Keratinocyte (primary cell): ENCODE data around the gene SMYD5.

Experiments
- EZH2 ChIP-seq: IDR thresholded peaks from one replicate; pipeline ENCODE4 v1.6.1; 2012; ENCODE audit warnings: inconsistent platforms, mild to moderate bottlenecking, low read length, moderate library complexity
- TF ChIP-seq, protein P1 (sequence below), 3 experiments: IDR thresholded peaks in 1 of 3; conservative IDR thresholded peaks in 1 of 3; optimal IDR thresholded peaks in 1 of 3; 2 replicates in 2 of 3; 3 replicates in 1 of 3; pipeline versions ENCODE3 to v1.5.1; 2011; ENCODE audit warnings: low read length in 3 of 3, mild to moderate bottlenecking in 3 of 3, moderate library complexity in 2 of 3, control low read depth in 1 of 3, inconsistent platforms in 1 of 3; ENCODE audit not compliant: insufficient read depth in 2 of 3; ENCODE audit errors: extremely low read depth in 1 of 3

DNA sequence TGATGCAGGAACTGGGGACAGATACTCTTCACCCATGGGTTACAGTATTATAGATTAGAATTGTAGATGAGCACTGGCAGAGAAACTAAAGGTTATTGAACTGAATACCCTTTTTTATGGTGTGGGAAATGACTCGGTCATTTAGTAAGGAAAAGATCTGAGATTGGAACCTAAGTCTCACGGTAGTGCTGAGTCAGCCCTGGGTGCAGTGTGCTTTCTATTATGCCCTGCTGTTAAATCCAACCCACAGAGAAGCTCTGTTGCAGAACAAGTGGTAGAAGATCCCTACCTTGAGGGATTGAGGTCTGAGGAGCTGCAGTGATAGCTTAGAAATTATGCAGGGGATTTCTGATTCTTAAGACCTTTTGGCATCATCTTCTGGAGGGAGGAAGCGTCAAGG lies 32.8 kb downstream of the SMYD5 start:
- TF ChIP-seq, protein P1, sequence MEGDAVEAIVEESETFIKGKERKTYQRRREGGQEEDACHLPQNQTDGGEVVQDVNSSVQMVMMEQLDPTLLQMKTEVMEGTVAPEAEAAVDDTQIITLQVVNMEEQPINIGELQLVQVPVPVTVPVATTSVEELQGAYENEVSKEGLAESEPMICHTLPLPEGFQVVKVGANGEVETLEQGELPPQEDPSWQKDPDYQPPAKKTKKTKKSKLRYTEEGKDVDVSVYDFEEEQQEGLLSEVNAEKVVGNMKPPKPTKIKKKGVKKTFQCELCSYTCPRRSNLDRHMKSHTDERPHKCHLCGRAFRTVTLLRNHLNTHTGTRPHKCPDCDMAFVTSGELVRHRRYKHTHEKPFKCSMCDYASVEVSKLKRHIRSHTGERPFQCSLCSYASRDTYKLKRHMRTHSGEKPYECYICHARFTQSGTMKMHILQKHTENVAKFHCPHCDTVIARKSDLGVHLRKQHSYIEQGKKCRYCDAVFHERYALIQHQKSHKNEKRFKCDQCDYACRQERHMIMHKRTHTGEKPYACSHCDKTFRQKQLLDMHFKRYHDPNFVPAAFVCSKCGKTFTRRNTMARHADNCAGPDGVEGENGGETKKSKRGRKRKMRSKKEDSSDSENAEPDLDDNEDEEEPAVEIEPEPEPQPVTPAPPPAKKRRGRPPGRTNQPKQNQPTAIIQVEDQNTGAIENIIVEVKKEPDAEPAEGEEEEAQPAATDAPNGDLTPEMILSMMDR (optimal IDR thresholded peaks at IDR 0.05 in 1 of 3, IDR thresholded peaks at IDR 0.05 in 1 of 3, conservative IDR thresholded peaks at IDR 0.05 in 1 of 3; ENCODE audit: extremely low read depth in 1 of 3, insufficient read depth in 2 of 3, low read length in 3 of 3) = no peak
- TF ChIP-seq EZH2 = no peak
